Measurements from ENCODE around the gene FCHO2.
"Not testable (repeated sequence)": the region's sequence is repeated elsewhere in the genome, so short reads cannot be mapped to it uniquely, and the experiment has no call there.

FCHO2 gene, protein sequence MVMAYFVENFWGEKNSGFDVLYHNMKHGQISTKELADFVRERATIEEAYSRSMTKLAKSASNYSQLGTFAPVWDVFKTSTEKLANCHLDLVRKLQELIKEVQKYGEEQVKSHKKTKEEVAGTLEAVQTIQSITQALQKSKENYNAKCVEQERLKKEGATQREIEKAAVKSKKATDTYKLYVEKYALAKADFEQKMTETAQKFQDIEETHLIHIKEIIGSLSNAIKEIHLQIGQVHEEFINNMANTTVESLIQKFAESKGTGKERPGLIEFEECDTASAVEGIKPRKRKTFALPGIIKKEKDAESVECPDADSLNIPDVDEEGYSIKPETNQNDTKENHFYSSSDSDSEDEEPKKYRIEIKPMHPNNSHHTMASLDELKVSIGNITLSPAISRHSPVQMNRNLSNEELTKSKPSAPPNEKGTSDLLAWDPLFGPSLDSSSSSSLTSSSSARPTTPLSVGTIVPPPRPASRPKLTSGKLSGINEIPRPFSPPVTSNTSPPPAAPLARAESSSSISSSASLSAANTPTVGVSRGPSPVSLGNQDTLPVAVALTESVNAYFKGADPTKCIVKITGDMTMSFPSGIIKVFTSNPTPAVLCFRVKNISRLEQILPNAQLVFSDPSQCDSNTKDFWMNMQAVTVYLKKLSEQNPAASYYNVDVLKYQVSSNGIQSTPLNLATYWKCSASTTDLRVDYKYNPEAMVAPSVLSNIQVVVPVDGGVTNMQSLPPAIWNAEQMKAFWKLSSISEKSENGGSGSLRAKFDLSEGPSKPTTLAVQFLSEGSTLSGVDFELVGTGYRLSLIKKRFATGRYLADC

GRCh38 chr5:72955768-72956323, at the start of gene FCHO2:
Gene FCHO2 (plus strand): TSS chr5:72956041. CDS start chr5:72956097, 56 bp downstream.
- peak; percentile 93 for DNase-seq (ENCODE audit: low read depth)

GRCh38 chr5:72906806-72907205, 49.0 kb upstream of the FCHO2 start:
- DNase-seq (ENCODE audit: low read depth) = no peak

- no peak for DNase-seq (ENCODE audit: low read depth)
Observed at GRCh38 chr5:72908664-72909063, 47.2 kb upstream of the FCHO2 start.

GRCh38 chr5:72917371-72917776, 38.5 kb upstream of the FCHO2 start:
- no peak for DNase-seq (ENCODE audit: low read depth)

DNA sequence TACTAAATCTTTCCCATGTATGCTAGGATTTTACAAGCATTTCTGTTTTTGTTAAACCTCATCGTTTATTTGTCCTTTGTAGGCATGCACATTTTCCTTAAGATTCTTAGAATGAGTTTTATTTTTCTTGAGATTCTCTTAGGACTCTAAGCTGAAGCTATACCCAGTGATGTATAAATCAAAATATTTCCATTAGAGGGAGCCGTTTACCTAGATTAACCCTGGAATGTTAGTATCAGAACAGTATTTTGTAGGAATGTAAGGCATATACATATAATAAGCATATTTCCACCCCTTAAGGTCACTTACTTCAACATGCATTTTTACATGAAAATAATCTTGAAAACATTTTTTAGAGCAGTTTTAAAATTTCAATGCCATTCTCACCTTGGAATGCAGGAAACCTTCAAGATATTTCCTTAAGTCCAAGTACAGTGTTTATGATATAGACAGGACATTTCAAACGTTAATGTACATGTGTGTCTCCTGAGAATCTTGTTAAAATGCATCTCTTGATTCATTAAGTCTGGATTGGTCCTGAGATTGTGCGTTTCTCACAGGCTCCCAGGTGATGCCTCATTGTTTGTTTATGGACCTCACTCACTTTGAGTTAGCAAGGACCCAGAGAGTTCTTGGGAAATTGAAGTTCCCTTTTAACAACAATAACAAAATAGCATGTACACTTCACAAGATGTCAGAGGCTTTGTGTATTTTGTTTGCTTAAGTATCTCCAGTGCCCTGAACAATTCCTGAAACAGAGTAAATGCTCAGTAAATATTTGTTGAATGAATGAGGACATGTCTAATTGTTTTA, 34.9 kb upstream of the FCHO2 start:
- DNase-seq (ENCODE audit: low read depth) = peak; percentile 38

GRCh38 chr5:72921886-72922285, 34.0 kb upstream of the FCHO2 start:
- no peak for DNase-seq (ENCODE audit: low read depth)

GRCh38 chr5:72922422-72922821, 33.4 kb upstream of the FCHO2 start:
- DNase-seq (ENCODE audit: low read depth) = no peak

- DNase-seq (ENCODE audit: low read depth) = no peak
Observed at GRCh38 chr5:72925336-72926010, 30.4 kb upstream of the FCHO2 start.

GRCh38 chr5:72932686-72933085, 23.2 kb upstream of the FCHO2 start:
- not testable (repeated sequence) for DNase-seq (ENCODE audit: low read depth)

GRCh38 chr5:72934953-72935725, 20.7 kb upstream of the FCHO2 start:
- not testable (repeated sequence) for DNase-seq (ENCODE audit: low read depth)

DNA sequence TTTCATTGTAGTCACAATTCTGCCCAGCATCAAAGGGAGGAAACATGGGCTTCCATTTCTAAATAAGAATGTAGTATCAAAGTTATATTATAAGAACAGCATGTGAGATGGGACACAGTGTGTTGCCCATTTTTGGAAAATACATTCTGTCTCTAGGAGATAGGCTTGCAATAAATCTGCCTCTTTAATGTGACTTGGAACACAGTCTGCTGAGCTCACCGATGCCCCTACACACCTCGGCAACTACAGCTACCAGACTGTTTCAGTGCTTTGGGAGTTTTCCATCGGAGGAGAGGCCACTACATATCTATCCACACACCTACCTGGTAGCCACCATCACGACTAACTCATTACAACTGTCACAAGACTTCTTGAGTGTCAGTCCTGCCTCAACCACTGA, 18.9 kb upstream of the FCHO2 start:
- no peak for DNase-seq (ENCODE audit: low read depth)

DNA sequence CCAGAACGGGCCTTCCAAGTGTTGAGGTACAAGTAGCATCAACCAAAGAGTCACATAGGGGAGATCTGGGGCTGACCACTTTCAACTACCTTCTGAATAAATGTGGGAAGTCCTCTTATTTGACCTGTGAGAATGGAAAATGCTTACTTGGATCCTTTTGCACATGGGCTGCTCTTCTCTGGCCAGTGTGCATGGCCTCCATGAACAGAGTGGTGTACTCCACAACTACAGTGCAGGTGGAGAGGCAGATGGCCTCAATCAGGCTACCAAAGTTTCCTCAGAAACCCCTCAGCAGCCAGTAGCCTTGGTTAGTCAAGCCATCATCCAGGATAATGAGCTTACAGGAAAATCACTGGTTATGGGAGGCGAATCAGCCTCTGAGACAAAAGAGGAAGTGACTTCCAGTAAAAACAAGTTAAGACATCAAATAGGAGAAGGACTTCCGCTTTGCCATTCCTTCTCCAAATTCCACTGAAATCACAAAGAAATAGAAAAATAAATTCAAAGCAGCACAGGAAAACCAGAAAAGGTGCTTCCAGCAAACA, 18.3 kb upstream of the FCHO2 start:
- DNase-seq (ENCODE audit: low read depth) = no peak

DNA sequence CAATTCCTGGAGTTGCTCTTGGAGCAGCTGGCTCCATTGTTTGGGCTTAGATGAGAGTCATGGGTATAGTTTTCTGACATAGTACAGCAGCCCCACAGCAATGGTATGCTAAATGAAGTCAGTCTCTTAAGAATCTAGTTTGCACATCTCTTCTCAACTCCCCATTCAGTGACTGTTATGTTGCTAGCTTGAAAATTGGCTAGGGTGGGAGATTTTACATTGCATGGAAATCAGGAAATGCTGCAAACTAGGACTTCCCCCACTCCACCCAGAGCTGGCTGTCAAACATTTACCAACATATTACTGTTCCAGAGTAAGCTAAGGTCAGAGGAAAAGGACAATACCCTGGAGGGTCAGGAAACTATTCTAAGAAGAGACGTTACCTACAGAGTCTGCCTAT, 17.6 kb upstream of the FCHO2 start:
- no peak for DNase-seq (ENCODE audit: low read depth)

GRCh38 chr5:72940082-72940481, 15.8 kb upstream of the FCHO2 start:
- DNase-seq (ENCODE audit: low read depth) = no peak

DNA sequence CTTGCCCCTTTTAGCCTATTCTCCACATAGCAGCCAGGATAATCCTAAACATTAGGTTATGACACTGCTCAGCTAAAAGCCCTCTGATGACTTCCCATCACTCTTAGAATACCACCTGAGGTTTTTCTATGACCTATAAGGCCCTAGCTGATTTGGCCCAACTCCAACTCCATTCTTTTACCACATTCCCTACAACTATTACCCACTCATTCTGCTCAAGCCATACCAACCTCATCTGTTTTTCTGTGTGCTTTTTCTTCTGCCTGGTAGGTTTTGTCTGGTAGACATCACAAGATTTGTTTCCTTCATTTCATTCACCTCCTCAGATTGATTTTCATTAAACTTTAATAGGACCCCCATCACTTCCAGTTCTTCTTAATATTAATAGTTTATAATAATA, 12.5 kb upstream of the FCHO2 start:
- no peak for DNase-seq (ENCODE audit: low read depth)

GRCh38 chr5:72947498-72947897, 8.3 kb upstream of the FCHO2 start:
- DNase-seq (ENCODE audit: low read depth) = no peak

- DNase-seq (ENCODE audit: low read depth) = no peak
Observed at GRCh38 chr5:72949481-72949880, 6.4 kb upstream of the FCHO2 start.

GRCh38 chr5:72951671-72952468, 4.0 kb upstream of the FCHO2 start:
- peak; percentile 71 for DNase-seq (ENCODE audit: low read depth)

GRCh38 chr5:72954389-72954788, 1.5 kb upstream of the FCHO2 start:
- DNase-seq (ENCODE audit: low read depth) = no peak

Data from HS-5 (cell line).